IMR-90 (cell line): ENCODE results near the gene C15orf39. TPM values are rescaled to one million over a fixed set of nuclear protein-coding genes. Genes with fewer than 3 reads are reported as not detected.

Source experiments
- ATAC-seq: fragments of 200-7000 bp; cut with Tn5 transposase; 2 replicates; pipeline ENCODE4 v1.9.1; 2020; ENCODE audit warnings: low read depth, mild to moderate bottlenecking, moderate library complexity
- BruUV-seq: library from RNA; stranded (reverse); fragments of 400-500 nt; replicated peaks from 2 replicates; lab custom pipeline; 2021; lab: Mats Ljungman, UMichigan
- CTCF ChIA-PET: fragments of 300-600 bp; formaldehyde crosslinking; extraction: SDS; loops from one replicate; lab custom pipeline; 2021; ENCODE audit warnings: antibody characterized with exemption; lab: Yijun Ruan, JAX
- POLR2A ChIA-PET: fragments of 300-600 bp; sonication (Branson Sonifier 250); formaldehyde crosslinking; loops from one replicate; lab custom pipeline; 2022; ENCODE audit warnings: antibody characterized with exemption; ENCODE audit not compliant: unreplicated experiment; lab: Charles Lee
- DNase-seq: peaks from one replicate; pipeline ENCODE4 v3.0.0; 2013
- H2AFZ ChIP-seq: replicated peaks from 2 replicates; pipeline ENCODE3; 2013; ENCODE audit warnings: low read length, mild to moderate bottlenecking; ENCODE audit not compliant: poor library complexity
- H2AK5ac ChIP-seq: 2 replicates; pipeline ENCODE4 v1.6.1; 2013; ENCODE audit warnings: low read depth, low read length, inconsistent platforms
- H2AK9ac ChIP-seq: replicated peaks from 2 replicates; pipeline ENCODE3; 2013; ENCODE audit warnings: mild to moderate bottlenecking, low read depth, low read length, moderate library complexity; ENCODE audit not compliant: poor library complexity
- H2BK120ac ChIP-seq: 2 replicates; pipeline ENCODE4 v1.6.1; 2013; ENCODE audit warnings: low read depth, low read length, inconsistent platforms
- H2BK15ac ChIP-seq: 3 replicates; pipeline ENCODE4 v1.6.1; 2013; ENCODE audit warnings: low read depth, low read length, inconsistent platforms
- H2BK20ac ChIP-seq: 2 replicates; pipeline ENCODE4 v1.6.1; 2013; ENCODE audit warnings: low read depth, mild to moderate bottlenecking, inconsistent platforms, low read length, moderate library complexity
- H2BK5ac ChIP-seq: 2 replicates; pipeline ENCODE4 v1.6.1; 2013; ENCODE audit warnings: mild to moderate bottlenecking, low read depth, low read length, inconsistent platforms; ENCODE audit not compliant: poor library complexity, severe bottlenecking
- H3K14ac ChIP-seq: replicated peaks from 2 replicates; pipeline ENCODE4 v1.6.1; 2013; ENCODE audit warnings: low read depth, low read length, inconsistent platforms
- H3K18ac ChIP-seq: 2 replicates; pipeline ENCODE4 v1.6.1; 2013; ENCODE audit warnings: low read depth, low read length, control low read depth
- H3K23ac ChIP-seq: 2 replicates; pipeline ENCODE4 v1.6.1; 2013; ENCODE audit warnings: low read depth, low read length, inconsistent platforms
- H3K27ac ChIP-seq: 2 replicates; pipeline ENCODE4 v1.5.1; 2013; ENCODE audit warnings: mild to moderate bottlenecking, control low read depth, low read length; ENCODE audit not compliant: insufficient read depth
- H3K27me3 ChIP-seq: 2 replicates; pipeline ENCODE4 v1.6.1; 2013; ENCODE audit warnings: low read length; ENCODE audit not compliant: control insufficient read depth, insufficient read depth
- H3K36me3 ChIP-seq: 2 replicates; pipeline ENCODE4 v1.6.1; 2013; ENCODE audit warnings: low read length, mixed read lengths; ENCODE audit not compliant: control insufficient read depth, insufficient read depth
- H3K4ac ChIP-seq: 2 replicates; pipeline ENCODE4 v1.6.1; 2013; ENCODE audit warnings: low read depth, low read length, inconsistent platforms
- H3K4me1 ChIP-seq: 2 replicates; pipeline ENCODE4 v1.6.1; 2013; ENCODE audit warnings: low read length, mixed read lengths; ENCODE audit not compliant: control insufficient read depth, insufficient read depth
- H3K4me2 ChIP-seq: 2 replicates; pipeline ENCODE4 v1.6.1; 2013; ENCODE audit warnings: low read depth, mild to moderate bottlenecking, control low read depth, low read length, moderate library complexity
- H3K4me3 ChIP-seq: 2 replicates; pipeline ENCODE4 v1.5.1; 2013; ENCODE audit warnings: low read depth, mild to moderate bottlenecking, control low read depth, low read length, moderate library complexity; ENCODE audit not compliant: insufficient read depth
- H3K56ac ChIP-seq: 2 replicates; pipeline ENCODE4 v1.6.1; 2013; ENCODE audit warnings: low read length, inconsistent platforms; ENCODE audit not compliant: insufficient read depth; ENCODE audit errors: extremely low read depth
- H3K79me1 ChIP-seq, 2 experiments: 2 replicates each; pipeline ENCODE4 v1.6.1; 2013; ENCODE audit warnings: low read length in 2 of 2, inconsistent platforms in 1 of 2, low read depth in 1 of 2
- H3K9ac ChIP-seq: 2 replicates; pipeline ENCODE4 v1.6.1; 2013; ENCODE audit warnings: low read depth, low read length, control low read depth
- H3K9me1 ChIP-seq: 2 replicates; pipeline ENCODE4 v1.6.1; 2013; ENCODE audit warnings: low read length, inconsistent platforms; ENCODE audit not compliant: insufficient read depth
- H3K9me3 ChIP-seq: 2 replicates; pipeline ENCODE4 v1.6.1; 2013; ENCODE audit warnings: low read length; ENCODE audit not compliant: control insufficient read depth, insufficient read depth
- H4K20me1 ChIP-seq: 2 replicates; pipeline ENCODE4 v1.6.1; 2013; ENCODE audit warnings: low read length, inconsistent platforms; ENCODE audit not compliant: insufficient read depth
- H4K5ac ChIP-seq: 2 replicates; pipeline ENCODE4 v1.6.1; 2013; ENCODE audit warnings: mild to moderate bottlenecking, low read depth, low read length, control low read depth
- H4K8ac ChIP-seq, 2 experiments: 2 replicates each; pipeline ENCODE4 v1.6.1; 2013; ENCODE audit warnings: low read depth in 2 of 2, low read length in 2 of 2, control low read depth in 1 of 2, inconsistent platforms in 1 of 2
- H4K91ac ChIP-seq: 2 replicates; pipeline ENCODE4 v1.6.1; 2013; ENCODE audit warnings: low read depth, low read length, inconsistent platforms; ENCODE audit not compliant: insufficient read depth
- BHLHE40 ChIP-seq: fragments of 150-350 bp; IDR thresholded peaks from 2 replicates; pipeline ENCODE4 v1.6.1; 2016; ENCODE audit warnings: mild to moderate bottlenecking, low read depth, low read length
- FOS ChIP-seq: fragments of 150-350 bp; IDR thresholded peaks from 2 replicates; pipeline ENCODE4 v1.6.1; 2016; ENCODE audit warnings: low read depth, low read length
- MAZ ChIP-seq: IDR thresholded peaks from 2 replicates; pipeline ENCODE4 v1.6.1; 2012; ENCODE audit warnings: low read depth, mild to moderate bottlenecking, low read length, improper control_type of control experiment, moderate library complexity, borderline replicate concordance
- MXI1 ChIP-seq: IDR thresholded peaks from 2 replicates; pipeline ENCODE4 v1.6.1; 2012; ENCODE audit warnings: low read depth, mild to moderate bottlenecking, low read length, moderate library complexity, borderline replicate concordance
- NFE2L2 ChIP-seq: fragments of 150-350 bp; IDR thresholded peaks from 2 replicates; pipeline ENCODE4 v1.6.1; 2016; ENCODE audit warnings: low read depth, mild to moderate bottlenecking, low read length
- RAD21 ChIP-seq: IDR thresholded peaks from 2 replicates; pipeline ENCODE4 v1.6.1; 2012; ENCODE audit warnings: low read length, improper control_type of control experiment
- RCOR1 ChIP-seq: IDR thresholded peaks from 2 replicates; pipeline ENCODE4 v1.6.1; 2012; ENCODE audit warnings: mild to moderate bottlenecking, low read length, improper control_type of control experiment; ENCODE audit not compliant: insufficient replicate concordance
- SMC3 ChIP-seq: fragments of 150-350 bp; IDR thresholded peaks from 2 replicates; pipeline ENCODE4 v1.6.1; 2016; ENCODE audit warnings: low read depth, mild to moderate bottlenecking, antibody characterized with exemption, low read length, moderate library complexity
- WGBS, 2 experiments: methylation state at CpG; one replicate each; pipeline versions ENCODE4 v1.1.5 to v1.1.7; 2013; ENCODE audit warnings: missing lambda C conversion rate in 2 of 2; ENCODE audit not compliant: insufficient read length in 1 of 2; ENCODE audit errors: extremely low coverage in 2 of 2; 5-methylcytosine and 5-hydroxymethylcytosine counted together
- dilution Hi-C: fragments of 300-500 bp; cut with HindIII; formaldehyde crosslinking; loops from one replicate; pipeline ENCODE4 v1.14.3; 2018; ENCODE audit warnings: low sequenced_read_pairs; ENCODE audit not compliant: unreplicated experiment
- in situ Hi-C: fragments of 300-500 bp; cut with MboI; formaldehyde crosslinking; loops from 3 replicates; pipeline ENCODE4 v1.14.3; 2019; ENCODE audit warnings: low sequenced_read_pairs, inconsistent platforms, mixed read lengths
- intact Hi-C: fragments of 100-400 bp; cut with micrococcal nuclease; formaldehyde crosslinking; loops from 2 replicates; pipeline ENCODE4 v1.10.0; 2022
- polyA plus RNA-seq, 3 experiments: library from polyadenylated mRNA; depleted of rRNA; stranded (reverse); fragments of >200 nt; gene quantifications; 2 replicates each; pipeline ENCODE4 v1.2.3, GENCODE V29; 2012; ENCODE audit warnings: low replicate concordance in 1 of 3
- total RNA-seq: library from RNA; depleted of rRNA; stranded (reverse); fragments of >200 nt; gene quantifications from 2 replicates; pipeline ENCODE4 v1.2.3, GENCODE V29; 2012
- TF ChIP-seq, protein P1 (sequence below): conservative IDR thresholded peaks from 2 replicates; pipeline ENCODE4 v1.5.1; 2012; ENCODE audit warnings: mild to moderate bottlenecking, low read depth, low read length, improper control_type of control experiment

The C15orf39 gene
- total and polyA plus RNA-seq, 2 of the 4 experiments (the other 2 are of a cell fraction): 1.3 to 5.7 TPM

DNA sequence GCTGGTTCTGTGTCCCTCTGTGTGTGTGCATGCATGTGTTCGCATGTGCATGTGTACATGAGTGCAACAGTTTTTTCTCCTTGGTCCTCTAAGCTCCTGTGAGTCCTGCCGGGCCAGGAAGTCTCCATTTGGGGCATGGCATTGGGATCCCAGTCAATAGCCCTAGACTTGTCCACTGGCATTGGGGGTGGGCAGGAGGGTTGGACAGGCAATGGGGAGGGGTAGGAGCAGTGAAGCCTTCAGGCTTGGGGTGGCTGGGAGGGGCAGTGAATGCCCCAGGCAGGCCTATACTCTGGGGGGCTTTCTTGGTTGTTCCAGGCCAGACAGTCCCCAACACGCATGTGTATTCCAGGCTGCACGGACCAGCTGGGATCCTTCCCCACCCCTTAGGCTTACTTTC lies 15.6 kb upstream of the C15orf39 start:
- Histone ChIP-seq H3K9ac (no peak overlapping the region), H3K79me1 (no peaks in the 10 kb centered on the region), H3K27ac (no peak overlapping the region), H3K14ac (no peak overlapping the region), H2BK20ac (no peak overlapping the region), H2AFZ (no peak overlapping the region), H3K36me3 (no peaks in the 10 kb centered on the region), H3K9me1 (0 out of 2 replicates have a peak, but pooled peaks cover 2% of the 10 kb centered on the region), H2BK120ac (no peak overlapping the region), H3K4me3 (no peak overlapping the region), H3K4me2 (no peak overlapping the region), H3K27me3 (peaks cover 10% of the 10 kb centered on the region; the same call in 1 of the 2 replicates), H3K9me3 (peaks cover 9% of the 10 kb centered on the region), H3K4ac (no peak overlapping the region), H2BK5ac (no peak overlapping the region), H3K18ac (no peak overlapping the region), H4K5ac (no peak overlapping the region), H2AK9ac (no peak overlapping the region), H3K56ac (no peak overlapping the region), H4K91ac (no peak overlapping the region), H4K20me1 (no peaks in the 10 kb centered on the region), H2BK15ac (no peak overlapping the region), H4K8ac (no peak overlapping the region), H3K4me1 (peaks cover 7% of the 10 kb centered on the region), H2AK5ac (no peak overlapping the region), H3K23ac (no peak overlapping the region)
- BruUV-seq: no TSS peak
- POLR2A ChIA-PET: no interaction called here
- intact Hi-C loops (no loop called here), dilution Hi-C loops (no loop called here), in situ Hi-C loops (no loop called here)
- CTCF ChIA-PET: no interaction called here
- no peak for ATAC-seq
- TF ChIP-seq RAD21 (no peak), BHLHE40 (no peak), NFE2L2 (no peak), MXI1 (no peak), RCOR1 (no peak), MAZ (no peak), FOS (no peak), SMC3 (no peak)
- TF ChIP-seq, protein P1, sequence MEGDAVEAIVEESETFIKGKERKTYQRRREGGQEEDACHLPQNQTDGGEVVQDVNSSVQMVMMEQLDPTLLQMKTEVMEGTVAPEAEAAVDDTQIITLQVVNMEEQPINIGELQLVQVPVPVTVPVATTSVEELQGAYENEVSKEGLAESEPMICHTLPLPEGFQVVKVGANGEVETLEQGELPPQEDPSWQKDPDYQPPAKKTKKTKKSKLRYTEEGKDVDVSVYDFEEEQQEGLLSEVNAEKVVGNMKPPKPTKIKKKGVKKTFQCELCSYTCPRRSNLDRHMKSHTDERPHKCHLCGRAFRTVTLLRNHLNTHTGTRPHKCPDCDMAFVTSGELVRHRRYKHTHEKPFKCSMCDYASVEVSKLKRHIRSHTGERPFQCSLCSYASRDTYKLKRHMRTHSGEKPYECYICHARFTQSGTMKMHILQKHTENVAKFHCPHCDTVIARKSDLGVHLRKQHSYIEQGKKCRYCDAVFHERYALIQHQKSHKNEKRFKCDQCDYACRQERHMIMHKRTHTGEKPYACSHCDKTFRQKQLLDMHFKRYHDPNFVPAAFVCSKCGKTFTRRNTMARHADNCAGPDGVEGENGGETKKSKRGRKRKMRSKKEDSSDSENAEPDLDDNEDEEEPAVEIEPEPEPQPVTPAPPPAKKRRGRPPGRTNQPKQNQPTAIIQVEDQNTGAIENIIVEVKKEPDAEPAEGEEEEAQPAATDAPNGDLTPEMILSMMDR: no peak
- WGBS, 2 experiments: 80% methylated on average over 3 of the region's 4 CpGs; no CpG with 5 or more reads in 1 of the 2 experiments
- no peak for DNase-seq
